Esophagus muscularis mucosa (tissue), 4 donors: Measurements from ENCODE around the gene RUNX1.

Experiments
- EP300 ChIP-seq: sonication (generic); formaldehyde crosslinking; IDR thresholded peaks from one replicate; pipeline ENCODE4 v1.6.1; 2017; ENCODE audit warnings: antibody characterized with exemption
- POLR2A ChIP-seq: fragments of 450-650 bp; IDR thresholded peaks from one replicate; pipeline ENCODE4 v1.6.1; 2017; ENCODE audit warnings: antibody characterized with exemption, moderate library complexity, mild to moderate bottlenecking, low read depth
- POLR2AphosphoS5 ChIP-seq, 2 donors: sonication (generic); formaldehyde crosslinking; IDR thresholded peaks; one replicate each; pipeline ENCODE4 v1.6.1; 2017; ENCODE audit warnings: antibody characterized with exemption in 2 of 2
- TF ChIP-seq, protein P1 (sequence below), 3 experiments: fragments of 200-600 bp in 2 of 3; fragments of 450-650 bp in 1 of 3; sonication (generic) in 2 of 3; IDR thresholded peaks; one replicate each; pipeline ENCODE4 v1.5.1; 2017 to 2019; ENCODE audit warnings: antibody characterized with exemption in 3 of 3, mild to moderate bottlenecking in 2 of 3, moderate library complexity in 1 of 3

DNA sequence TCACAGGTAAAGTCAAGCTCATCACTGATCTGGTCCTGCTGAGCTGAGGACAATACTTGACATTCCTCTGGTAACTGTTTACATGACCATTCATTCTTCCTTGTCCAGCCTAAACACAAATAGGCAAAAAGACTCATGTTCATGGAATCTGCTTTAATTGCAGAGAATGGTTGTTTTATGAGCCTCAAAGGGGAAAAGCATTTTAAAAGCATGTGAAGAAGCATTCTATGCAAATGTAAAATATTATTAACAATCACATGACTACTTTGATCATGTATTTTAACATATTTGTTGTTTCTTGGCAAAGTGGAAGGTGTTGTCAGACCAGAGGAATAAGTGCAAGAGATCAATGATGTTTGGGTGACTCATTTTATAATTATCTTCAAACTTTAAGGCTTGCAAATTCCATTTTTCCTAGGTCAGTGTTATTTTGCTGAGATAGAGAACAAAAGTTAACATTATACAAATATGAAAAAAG, 133.7 kb downstream of the RUNX1 start:
- TF ChIP-seq, protein P1, sequence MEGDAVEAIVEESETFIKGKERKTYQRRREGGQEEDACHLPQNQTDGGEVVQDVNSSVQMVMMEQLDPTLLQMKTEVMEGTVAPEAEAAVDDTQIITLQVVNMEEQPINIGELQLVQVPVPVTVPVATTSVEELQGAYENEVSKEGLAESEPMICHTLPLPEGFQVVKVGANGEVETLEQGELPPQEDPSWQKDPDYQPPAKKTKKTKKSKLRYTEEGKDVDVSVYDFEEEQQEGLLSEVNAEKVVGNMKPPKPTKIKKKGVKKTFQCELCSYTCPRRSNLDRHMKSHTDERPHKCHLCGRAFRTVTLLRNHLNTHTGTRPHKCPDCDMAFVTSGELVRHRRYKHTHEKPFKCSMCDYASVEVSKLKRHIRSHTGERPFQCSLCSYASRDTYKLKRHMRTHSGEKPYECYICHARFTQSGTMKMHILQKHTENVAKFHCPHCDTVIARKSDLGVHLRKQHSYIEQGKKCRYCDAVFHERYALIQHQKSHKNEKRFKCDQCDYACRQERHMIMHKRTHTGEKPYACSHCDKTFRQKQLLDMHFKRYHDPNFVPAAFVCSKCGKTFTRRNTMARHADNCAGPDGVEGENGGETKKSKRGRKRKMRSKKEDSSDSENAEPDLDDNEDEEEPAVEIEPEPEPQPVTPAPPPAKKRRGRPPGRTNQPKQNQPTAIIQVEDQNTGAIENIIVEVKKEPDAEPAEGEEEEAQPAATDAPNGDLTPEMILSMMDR (IDR thresholded peaks at IDR 0.05): no peak
- TF ChIP-seq POLR2AphosphoS5 (IDR thresholded peaks at IDR 0.05) (no peak), POLR2A (no peak), EP300 (no peak)
